Spleen (tissue), 11 donors: ENCODE measurements around the gene PLCD4. TPM values are rescaled to one million over a fixed set of nuclear protein-coding genes. Genes with fewer than 3 reads are reported as not detected.

Experiments used
- DNase-seq: peaks from one replicate; pipeline ENCODE4 v3.0.0-alpha.2; 2020
- H3K27ac ChIP-seq, 8 donors: fragments of 200-600 bp; sonication (generic) in 7 of 8; 1 replicate in 4 of 8; 2 replicates in 4 of 8; pipeline versions ENCODE4 v1.5.0 to v1.8.0; 2016 to 2021; ENCODE audit warnings: inconsistent platforms in 4 of 8, mild to moderate bottlenecking in 4 of 8, moderate library complexity in 1 of 8
- H3K27me3 ChIP-seq, 7 donors: fragments of 200-600 bp; sonication (generic) in 6 of 7; replicated peaks in 1 of 7; 1 replicate in 4 of 7; 2 replicates in 3 of 7; pipeline versions ENCODE4 v1.5.0 to v1.8.0; 2016 to 2021; ENCODE audit warnings: inconsistent platforms in 3 of 7, mild to moderate bottlenecking in 1 of 7
- H3K36me3 ChIP-seq, 6 donors: fragments of 200-600 bp; sonication (generic) in 5 of 6; 1 replicate in 4 of 6; 2 replicates in 2 of 6; pipeline versions ENCODE4 v1.5.0 to v1.8.0; 2016 to 2021; ENCODE audit warnings: inconsistent platforms in 2 of 6
- H3K4me1 ChIP-seq, 6 donors: fragments of 200-600 bp; sonication (generic) in 5 of 6; 1 replicate in 3 of 6; 2 replicates in 3 of 6; pipeline versions ENCODE4 v1.5.0 to v1.8.0; 2016 to 2021; ENCODE audit warnings: inconsistent platforms in 3 of 6
- H3K4me3 ChIP-seq, 8 donors: fragments of 200-600 bp; sonication (generic) in 7 of 8; 1 replicate in 4 of 8; 2 replicates in 4 of 8; pipeline versions ENCODE4 v1.5.0 to v1.8.0; 2016 to 2021; ENCODE audit warnings: inconsistent platforms in 4 of 8, mild to moderate bottlenecking in 4 of 8, moderate library complexity in 2 of 8
- H3K9me3 ChIP-seq, 8 donors: fragments of 200-600 bp; sonication (generic) in 7 of 8; 1 replicate in 4 of 8; 2 replicates in 4 of 8; pipeline versions ENCODE4 v1.5.0 to v1.8.0; 2016 to 2021; ENCODE audit warnings: inconsistent platforms in 4 of 8
- CTCF ChIP-seq, 11 experiments: fragments of 200-600 bp in 7 of 11; fragments of 450-650 bp in 4 of 11; sonication (generic) in 4 of 11; IDR thresholded peaks in 8 of 11; conservative IDR thresholded peaks in 3 of 11; 1 replicate in 7 of 11; 2 replicates in 4 of 11; pipeline versions ENCODE4 v1.4.0 to v1.8.0; 2016 to 2021; ENCODE audit warnings: antibody characterized with exemption in 11 of 11, inconsistent platforms in 4 of 11, mild to moderate bottlenecking in 1 of 11
- POLR2A ChIP-seq, 3 donors: fragments of 450-650 bp; IDR thresholded peaks; one replicate each; pipeline ENCODE4 v1.5.1; 2017; ENCODE audit warnings: antibody characterized with exemption in 3 of 3, mild to moderate bottlenecking in 1 of 3
- POLR2AphosphoS5 ChIP-seq, 3 donors: sonication (generic); formaldehyde crosslinking; IDR thresholded peaks; one replicate each; pipeline ENCODE4 v1.5.1; 2017; ENCODE audit warnings: antibody characterized with exemption in 3 of 3
- WGBS, 5 donors: extraction: QIAGEN DNeasy Blood & Tissue Kit in 3 of 5; methylation state at CpG; one replicate each; pipeline versions ENCODE4 v1.1.5 to v1.1.7; 2013 to 2018; 5-methylcytosine and 5-hydroxymethylcytosine counted together
- intact Hi-C: fragments of 100-400 bp; cut with DNase I; formaldehyde crosslinking; loops from one replicate; pipeline ENCODE4 v1.15.0; 2023; ENCODE audit warnings: low total_unique reads
- polyA plus RNA-seq, 3 donors: library from polyadenylated mRNA; stranded (reverse); fragments of 200-250 nt; gene quantifications; one replicate each; pipeline ENCODE4 v1.2.1, GENCODE V29; 2013
- small RNA-seq, 4 donors: library from RNA; depleted of rRNA; stranded (forward); fragments of <200 nt; gene quantifications; one replicate each; pipeline ENCODE3, GENCODE V24; 2016
- total RNA-seq, 7 donors: library from RNA; depleted of rRNA in 3 of 7; stranded (reverse); fragments of >200 nt in 3 of 7; fragmentation: NEBNext Ultra II Directional in 4 of 7; extraction: Animal tissue kit (Norgen Biotek cat#: 25700) in 4 of 7; gene quantifications; one replicate each; pipeline versions ENCODE4 v1.1.0 to v1.2.1, GENCODE V29; 2016 to 2021
- donor health status: healthy with polysubstance abuse.
- donor health status: DM: no; HTN: no; CAD: no; lungs with moderate emphysema.
- donor health status: DM: no; HTN: no; CAD: no.
- donor health status: Bipolar disorder and iron deficiency.
- donor health status: healthy.
- donor health status: DM: no; HTN: no; CAD: no.
- donor health status: DM: yes; HTN: yes; CAD: no.

The PLCD4 gene
- total and polyA plus RNA-seq, 10 donors = 0.13 to 0.92 (median 0.55) TPM

- Histone ChIP-seq H3K36me3 (peaks cover 0 to 42% (median 17%) of the 10 kb centered on the region in 6 donors), H3K4me1 (peaks cover 10 to 42% (median 22%) of the 10 kb centered on the region in 6 donors), H3K27me3 (no peaks in the 10 kb centered on the region), H3K9me3 (no peaks in the 10 kb centered on the region), H3K4me3 (peak within 1 kb of the TSS; percentile 59 to 94 (median 88)), H3K27ac (peak within 1 kb of the TSS; percentile 64 to 86 (median 78))
- TF ChIP-seq CTCF (IDR thresholded peaks at IDR 0.05 in 8 of 11, conservative IDR thresholded peaks at IDR 0.05 in 3 of 11) (no peak), POLR2AphosphoS5 (IDR thresholded peaks at IDR 0.05) (peak; percentile 93 to 97 (median 95)), POLR2A (IDR thresholded peaks at IDR 0.05) (peak in 2 of 3 donors; percentile 10 to 39)
- 0 to 1% (median 1%) methylated on average over 47 to 49 of the region's 49 CpGs for WGBS, 5 donors
- peak; percentile 95 for DNase-seq
- intact Hi-C loops = no loop called here
Measured at GRCh38 chr2:218671654-218672566, 64.2 kb downstream of the PLCD4 start, which contains the start of the genes RNF25 and STK36. RNF25 (minus strand) TSS chr2:218672002; CDS start chr2:218671970, 32 bp downstream. STK36 (plus strand) TSS chr2:218672086; CDS start chr2:218672830, 744 bp downstream.

- 41 to 62% (median 46%) methylated on average over 4 of the region's 4 CpGs for WGBS, 5 donors
- Histone ChIP-seq H3K4me1 (no peaks in the 10 kb centered on the region), H3K27me3 (no peaks in the 10 kb centered on the region), H3K27ac (no peak overlapping the region), H3K9me3 (no peaks in the 10 kb centered on the region), H3K36me3 (peaks cover 0 to 76% (median 10%) of the 10 kb centered on the region in 6 donors), H3K4me3 (no peak overlapping the region)
- intact Hi-C loops = no loop called here
- DNase-seq = no peak
- TF ChIP-seq POLR2AphosphoS5 (IDR thresholded peaks at IDR 0.05) = no peak
- TF ChIP-seq POLR2A (IDR thresholded peaks at IDR 0.05) = no peak
Measured at GRCh38 chr2:218679119-218679518, 71.4 kb downstream of the PLCD4 start.

- TF ChIP-seq CTCF (IDR thresholded peaks at IDR 0.05 in 8 of 11, conservative IDR thresholded peaks at IDR 0.05 in 3 of 11) (no peak), POLR2AphosphoS5 (IDR thresholded peaks at IDR 0.05) (no peak), POLR2A (IDR thresholded peaks at IDR 0.05) (no peak)
- Histone ChIP-seq H3K9me3 (no peaks in the 10 kb centered on the region), H3K36me3 (peaks cover 0 to 79% (median 10%) of the 10 kb centered on the region in 6 donors), H3K4me1 (no peaks in the 10 kb centered on the region), H3K27me3 (no peaks in the 10 kb centered on the region), H3K27ac (no peak overlapping the region), H3K4me3 (no peak overlapping the region)
- 78 to 91% (median 84%) methylated on average over 3 of the region's 3 CpGs for WGBS, 5 donors
- DNase-seq = no peak
- intact Hi-C loops = no loop called here
Measured at GRCh38 chr2:218680061-218680460, 72.4 kb downstream of the PLCD4 start.

Small RNA genes lying within 50 kb of the gene (small RNA-seq; reads per million reads assigned to genes)
- gene RNU6-136P = 0 reads per million in 4 donors

Other genes starting within 250 kb of the PLCD4 start
- gene SLC11A1, start 225.6 kb upstream of the PLCD4 start, total RNA-seq = 100 to 1,000 TPM in 4 of 7 donors, 10 to 100 TPM in 3; 63.5 to 576 (median 167) TPM
- gene SLC11A1, start 225.6 kb upstream of the PLCD4 start, polyA plus RNA-seq = 10 to 100 TPM in 2 of 3 donors, 1 to 10 TPM in 1; 6.2 to 67.0 (median 38.6) TPM
- 100 to 1,000 TPM; 114 to 184 (median 163) TPM for gene CTDSP1, start 208.0 kb upstream of the PLCD4 start, total RNA-seq
- gene CTDSP1, start 208.0 kb upstream of the PLCD4 start, polyA plus RNA-seq = 100 to 1,000 TPM in 1 of 3 donors, 10 to 100 TPM in 2; 65.6 to 114 (median 72.4) TPM
- gene VIL1, start 188.8 kb upstream of the PLCD4 start, total RNA-seq = under 1 TPM in 3 of 7 donors, not detected in 4; 0.17 to 0.72 (median 0.38) TPM
- under 1 TPM; 0.04 to 0.19 (median 0.06) TPM for gene VIL1, start 188.8 kb upstream of the PLCD4 start, polyA plus RNA-seq
- 10 to 100 TPM; 13.0 to 19.2 (median 14.8) TPM for gene USP37, start 39.5 kb upstream of the PLCD4 start, total RNA-seq
- gene USP37, start 39.5 kb upstream of the PLCD4 start, polyA plus RNA-seq = 1 to 10 TPM; 1.8 to 2.7 (median 2.1) TPM
- gene CNOT9, start 39.1 kb upstream of the PLCD4 start, total RNA-seq = 10 to 100 TPM; 40.4 to 61.6 (median 46.7) TPM
- 10 to 100 TPM; 18.8 to 23.4 (median 19.7) TPM for gene CNOT9, start 39.1 kb upstream of the PLCD4 start, polyA plus RNA-seq
- 10 to 100 TPM; 27.7 to 33.0 (median 31.6) TPM for gene ZNF142, start 51.7 kb downstream of the PLCD4 start, total RNA-seq
- gene ZNF142, start 51.7 kb downstream of the PLCD4 start, polyA plus RNA-seq = 1 to 10 TPM; 2.9 to 8.0 (median 4.4) TPM
- 10 to 100 TPM; 16.4 to 39.4 (median 29.5) TPM for gene BCS1L, start 51.8 kb downstream of the PLCD4 start, total RNA-seq
- gene BCS1L, start 51.8 kb downstream of the PLCD4 start, polyA plus RNA-seq = 10 to 100 TPM; 39.1 to 47.3 (median 40.2) TPM
- gene RNF25, start 64.1 kb downstream of the PLCD4 start, total RNA-seq = 10 to 100 TPM; 15.9 to 25.9 (median 20.8) TPM
- gene RNF25, start 64.1 kb downstream of the PLCD4 start, polyA plus RNA-seq = 10 to 100 TPM; 25.1 to 27.1 (median 26.3) TPM
- 10 to 100 TPM; 18.7 to 46.8 (median 27.9) TPM for gene STK36, start 64.2 kb downstream of the PLCD4 start, total RNA-seq
- 10 to 100 TPM; 10.7 to 18.6 (median 16.8) TPM for gene STK36, start 64.2 kb downstream of the PLCD4 start, polyA plus RNA-seq
- gene TTLL4, start 102.9 kb downstream of the PLCD4 start, total RNA-seq = 10 to 100 TPM; 14.5 to 40.5 (median 28.6) TPM
- gene TTLL4, start 102.9 kb downstream of the PLCD4 start, polyA plus RNA-seq = 10 to 100 TPM in 2 of 3 donors, 1 to 10 TPM in 1; 6.2 to 13.7 (median 12.0) TPM
- 10 to 100 TPM; 11.6 to 24.9 (median 17.2) TPM for gene CYP27A1, start 174.2 kb downstream of the PLCD4 start, total RNA-seq
- gene CYP27A1, start 174.2 kb downstream of the PLCD4 start, polyA plus RNA-seq = 10 to 100 TPM in 2 of 3 donors, 1 to 10 TPM in 1; 8.7 to 65.5 (median 13.2) TPM
- gene PRKAG3, start 223.9 kb downstream of the PLCD4 start, total RNA-seq = not detected
- not detected for gene PRKAG3, start 223.9 kb downstream of the PLCD4 start, polyA plus RNA-seq